ENCODE data around the gene DOCK3. TPM values are rescaled to one million over a fixed set of nuclear protein-coding genes. Genes with fewer than 3 reads are reported as not detected.
"Not testable (repeated sequence)": the region's sequence is repeated elsewhere in the genome, so short reads cannot be mapped to it uniquely, and the experiment has no call there.

The DOCK3 gene
- total and polyA plus RNA-seq, 9 donors: 0.04 to 0.71 (median 0.27) TPM; not detected in 1

- no peaks in the 10 kb centered on the region for H3K36me3 ChIP-seq
- 69 to 73% (median 70%) methylated on average over 2 of the region's 2 CpGs for WGBS, 3 donors
- intact Hi-C loops (cut with DNase I): no loop called here
Measured at GRCh38 chr3:51156147-51156546, 481.4 kb downstream of the DOCK3 start.

GRCh38 chr3:51163051-51163450, 488.3 kb downstream of the DOCK3 start:
- H3K4me3 ChIP-seq: no peak overlapping the region
- no peaks in the 10 kb centered on the region for H3K27me3 ChIP-seq
- H3K4me1 ChIP-seq (ENCODE audit: insufficient read depth): no peaks in the 10 kb centered on the region
- intact Hi-C loops (cut with DNase I): no loop called here
- TF ChIP-seq POLR2A (IDR thresholded peaks at IDR 0.05) (no peak), CTCF (IDR thresholded peaks at IDR 0.05) (no peak), EP300 (IDR thresholded peaks at IDR 0.05) (no peak)
- no peaks in the 10 kb centered on the region for H3K9me3 ChIP-seq
- 28 to 51% (median 37%) methylated on average over 1 of the region's 1 CpG for WGBS, 3 donors
- DNase-seq: no peak
- no peak overlapping the region for H3K27ac ChIP-seq
- no peaks in the 10 kb centered on the region for H3K36me3 ChIP-seq

More at GRCh38 chr3:51156147-51156546, 481.4 kb downstream of the DOCK3 start:
- Histone ChIP-seq H3K27me3 (no peaks in the 10 kb centered on the region), H3K4me1 (ENCODE audit: insufficient read depth) (no peaks in the 10 kb centered on the region), H3K9me3 (no peaks in the 10 kb centered on the region), H3K4me3 (no peak overlapping the region), H3K27ac (no peak overlapping the region)
- no peak for DNase-seq
- TF ChIP-seq CTCF (IDR thresholded peaks at IDR 0.05) (no peak), EP300 (IDR thresholded peaks at IDR 0.05) (no peak), POLR2A (IDR thresholded peaks at IDR 0.05) (no peak)

GRCh38 chr3:51173518-51174271, 499.0 kb downstream of the DOCK3 start:
- H3K4me1 ChIP-seq (ENCODE audit: insufficient read depth): no peaks in the 10 kb centered on the region
- no peak overlapping the region for H3K4me3 ChIP-seq
- no peak for TF ChIP-seq CTCF (IDR thresholded peaks at IDR 0.05)
- no peak for TF ChIP-seq EP300 (IDR thresholded peaks at IDR 0.05)
- TF ChIP-seq POLR2A (IDR thresholded peaks at IDR 0.05): no peak
- H3K27me3 ChIP-seq: no peaks in the 10 kb centered on the region
- no peak for DNase-seq
- H3K36me3 ChIP-seq: no peaks in the 10 kb centered on the region
- intact Hi-C loops (cut with DNase I): no loop called here
- 74 to 88% (median 76%) methylated on average over 3 of the region's 3 CpGs for WGBS, 3 donors
- H3K27ac ChIP-seq: no peak overlapping the region
- peaks cover 0 to 7% of the 10 kb centered on the region in 2 donors for H3K9me3 ChIP-seq

GRCh38 chr3:51176923-51177322, 502.2 kb downstream of the DOCK3 start:
- Histone ChIP-seq H3K36me3 (no peaks in the 10 kb centered on the region), H3K27me3 (no peaks in the 10 kb centered on the region), H3K4me3 (no peak overlapping the region), H3K9me3 (peaks cover 0 to 7% of the 10 kb centered on the region in 2 donors), H3K4me1 (ENCODE audit: insufficient read depth) (no peaks in the 10 kb centered on the region), H3K27ac (no peak overlapping the region)
- DNase-seq: no peak
- intact Hi-C loops (cut with DNase I): no loop called here
- TF ChIP-seq EP300 (IDR thresholded peaks at IDR 0.05): no peak
- no peak for TF ChIP-seq POLR2A (IDR thresholded peaks at IDR 0.05)
- TF ChIP-seq CTCF (IDR thresholded peaks at IDR 0.05): no peak

GRCh38 chr3:51186446-51186845, 511.7 kb downstream of the DOCK3 start:
- H3K4me3 ChIP-seq; H3K9me3 ChIP-seq; intact Hi-C loops (cut with DNase I); DNase-seq; H3K36me3 ChIP-seq; H3K4me1 ChIP-seq (ENCODE audit: insufficient read depth); H3K27ac ChIP-seq; H3K27me3 ChIP-seq: not testable (repeated sequence)
- WGBS, 3 donors: 67 to 74% (median 68%) methylated on average over 3 of the region's 3 CpGs

Data from ovary (tissue), 9 donors.